Measurements from ENCODE around the gene NUP153.

GRCh38 chr6:17610835-17611234 is 95.9 kb downstream of the NUP153 start:
- TF ChIP-seq CTCF (conservative IDR thresholded peaks at IDR 0.05; ENCODE audit: low read length): no peak
- no peak for TF ChIP-seq EZH2phosphoT487 (IDR thresholded peaks at IDR 0.05; ENCODE audit: borderline replicate concordance, low read depth, low read length)

All from OCI-LY7 (cell line).